ENCODE results near the gene ATP1A3.

ATP1A3 gene

DNA sequence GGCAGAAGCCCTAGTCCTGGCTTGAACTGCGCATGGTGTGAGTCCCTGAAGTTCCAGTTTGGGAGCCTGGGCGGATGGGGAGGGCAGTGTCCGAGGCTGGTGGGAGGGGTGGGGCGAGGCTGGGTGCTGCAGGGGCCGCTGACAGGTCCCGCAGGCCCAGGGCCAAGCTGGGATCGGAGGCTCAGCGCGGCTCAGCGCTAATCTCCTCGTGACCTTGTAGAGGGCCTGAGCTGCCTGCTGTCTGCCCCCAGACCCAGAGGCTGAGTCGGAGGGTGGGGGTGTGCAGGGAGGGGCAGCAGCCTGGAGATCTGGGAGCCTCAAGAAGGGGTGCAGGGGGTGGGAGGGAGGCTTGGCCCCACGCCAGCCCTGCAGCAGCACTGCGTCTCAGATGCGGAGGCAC, 3.0 kb downstream of the ATP1A3 start:
- Histone ChIP-seq H3K4me3 (ENCODE audit: low read length) (no peak overlapping the region), H3K4me1 (ENCODE audit: low read length) (no peaks in the 10 kb centered on the region), H3K4me2 (ENCODE audit: low read depth, low read length) (no peak overlapping the region), H3K9me2 (replicated peaks; ENCODE audit: insufficient read depth, low read length) (no peaks in the 10 kb centered on the region), H3K27me3 (replicated peaks; ENCODE audit: insufficient read depth, low read length) (peaks cover 75% of the 10 kb centered on the region), H3K27ac (ENCODE audit: low read length) (no peak overlapping the region), H3K79me2 (ENCODE audit: low read length) (no peaks in the 10 kb centered on the region), H2AFZ (ENCODE audit: low read length) (no peak overlapping the region), H4K20me1 (ENCODE audit: insufficient read depth, low read length) (no peaks in the 10 kb centered on the region), H3K36me3 (replicated peaks; ENCODE audit: insufficient read depth, low read length) (no peaks in the 10 kb centered on the region), H3K9me3 (replicated peaks; ENCODE audit: insufficient read depth, low read length) (no peaks in the 10 kb centered on the region), H3F3A (ENCODE audit: insufficient read depth, low read length) (no peaks in the 10 kb centered on the region), H3K9ac (ENCODE audit: low read length) (no peak overlapping the region)
- TF ChIP-seq EZH2phosphoT487 (IDR thresholded peaks at IDR 0.05; ENCODE audit: low read length) (no peak), EZH2 (optimal IDR thresholded peaks at IDR 0.05; ENCODE audit: low read depth, low read length) (no peak)
- TF ChIP-seq, protein P1, sequence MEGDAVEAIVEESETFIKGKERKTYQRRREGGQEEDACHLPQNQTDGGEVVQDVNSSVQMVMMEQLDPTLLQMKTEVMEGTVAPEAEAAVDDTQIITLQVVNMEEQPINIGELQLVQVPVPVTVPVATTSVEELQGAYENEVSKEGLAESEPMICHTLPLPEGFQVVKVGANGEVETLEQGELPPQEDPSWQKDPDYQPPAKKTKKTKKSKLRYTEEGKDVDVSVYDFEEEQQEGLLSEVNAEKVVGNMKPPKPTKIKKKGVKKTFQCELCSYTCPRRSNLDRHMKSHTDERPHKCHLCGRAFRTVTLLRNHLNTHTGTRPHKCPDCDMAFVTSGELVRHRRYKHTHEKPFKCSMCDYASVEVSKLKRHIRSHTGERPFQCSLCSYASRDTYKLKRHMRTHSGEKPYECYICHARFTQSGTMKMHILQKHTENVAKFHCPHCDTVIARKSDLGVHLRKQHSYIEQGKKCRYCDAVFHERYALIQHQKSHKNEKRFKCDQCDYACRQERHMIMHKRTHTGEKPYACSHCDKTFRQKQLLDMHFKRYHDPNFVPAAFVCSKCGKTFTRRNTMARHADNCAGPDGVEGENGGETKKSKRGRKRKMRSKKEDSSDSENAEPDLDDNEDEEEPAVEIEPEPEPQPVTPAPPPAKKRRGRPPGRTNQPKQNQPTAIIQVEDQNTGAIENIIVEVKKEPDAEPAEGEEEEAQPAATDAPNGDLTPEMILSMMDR (IDR thresholded peaks at IDR 0.05; ENCODE audit: low read length), result no peak
- no peak for DNase-seq

DNA sequence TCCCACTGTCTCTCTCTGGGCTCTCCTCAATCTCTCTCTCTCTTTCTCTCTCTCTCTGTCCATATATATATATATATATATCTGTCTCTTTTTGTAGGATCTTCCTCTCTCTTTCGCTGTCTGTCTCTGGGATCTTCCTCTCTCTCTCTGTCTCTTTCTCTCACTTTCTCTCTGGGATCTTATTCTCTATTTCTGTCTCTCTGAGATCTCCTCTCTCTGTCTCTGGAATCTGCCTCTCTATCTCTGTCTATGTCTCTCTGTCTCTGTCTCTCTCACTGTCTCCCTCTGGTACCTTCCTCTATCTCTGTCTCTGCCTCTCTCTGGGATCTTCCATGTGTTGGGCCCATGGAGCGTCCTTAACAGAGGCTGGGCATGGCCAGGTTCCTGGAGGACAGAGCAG, 3.4 kb downstream of the ATP1A3 start:
- no peaks in the 10 kb centered on the region for H3K4me1 ChIP-seq (ENCODE audit: low read length)
- H3K9me3 ChIP-seq (replicated peaks; ENCODE audit: insufficient read depth, low read length), result no peaks in the 10 kb centered on the region
- no peak overlapping the region for H2AFZ ChIP-seq (ENCODE audit: low read length)
- no peak overlapping the region for H3K27ac ChIP-seq (ENCODE audit: low read length)
- H3K79me2 ChIP-seq (ENCODE audit: low read length), result no peaks in the 10 kb centered on the region
- H3K9me2 ChIP-seq (replicated peaks; ENCODE audit: insufficient read depth, low read length), result no peaks in the 10 kb centered on the region
- H3K4me3 ChIP-seq (ENCODE audit: low read length), result no peak overlapping the region
- H3K4me2 ChIP-seq (ENCODE audit: low read depth, low read length), result no peak overlapping the region
- H4K20me1 ChIP-seq (ENCODE audit: insufficient read depth, low read length), result no peaks in the 10 kb centered on the region
- TF ChIP-seq, protein P1 (IDR thresholded peaks at IDR 0.05; ENCODE audit: low read length), result no peak
- TF ChIP-seq EZH2 (optimal IDR thresholded peaks at IDR 0.05; ENCODE audit: low read depth, low read length) (no peak), EZH2phosphoT487 (IDR thresholded peaks at IDR 0.05; ENCODE audit: low read length) (no peak)
- H3K36me3 ChIP-seq (replicated peaks; ENCODE audit: insufficient read depth, low read length), result no peaks in the 10 kb centered on the region
- no peak for DNase-seq
- peaks cover 76% of the 10 kb centered on the region for H3K27me3 ChIP-seq (replicated peaks; ENCODE audit: insufficient read depth, low read length)
- H3K9ac ChIP-seq (ENCODE audit: low read length), result no peak overlapping the region
- no peaks in the 10 kb centered on the region for H3F3A ChIP-seq (ENCODE audit: insufficient read depth, low read length)

DNA sequence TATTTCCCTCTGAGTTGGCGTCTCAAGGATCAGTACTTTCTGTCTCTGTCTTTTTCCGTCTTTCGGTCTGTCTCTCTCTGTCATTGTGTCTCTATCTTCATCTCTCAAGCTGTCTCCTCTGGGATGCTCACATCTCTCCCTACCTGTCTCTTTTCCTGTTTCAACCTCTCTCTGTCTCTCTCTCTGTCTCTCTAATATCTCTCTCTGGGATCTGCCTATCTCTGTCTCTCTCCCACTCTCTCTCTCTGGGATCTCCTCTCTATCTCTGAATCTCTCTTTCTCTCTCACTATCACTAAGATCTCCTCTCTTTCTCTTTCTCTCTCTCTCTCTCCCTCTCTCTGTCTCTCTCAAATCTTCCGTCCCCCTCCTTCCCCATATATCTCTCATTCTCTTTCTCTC, 4.0 kb downstream of the ATP1A3 start:
- no peaks in the 10 kb centered on the region for H3K36me3 ChIP-seq (replicated peaks; ENCODE audit: insufficient read depth, low read length)
- H4K20me1 ChIP-seq (ENCODE audit: insufficient read depth, low read length), result no peaks in the 10 kb centered on the region
- H3K4me2 ChIP-seq (ENCODE audit: low read depth, low read length), result no peak overlapping the region

More for the DNA sequence above, 4.0 kb downstream of the ATP1A3 start:
- Histone ChIP-seq H3F3A (ENCODE audit: insufficient read depth, low read length) (no peaks in the 10 kb centered on the region), H3K79me2 (ENCODE audit: low read length) (no peaks in the 10 kb centered on the region), H3K27ac (ENCODE audit: low read length) (no peak overlapping the region), H2AFZ (ENCODE audit: low read length) (no peak overlapping the region), H3K27me3 (replicated peaks; ENCODE audit: insufficient read depth, low read length) (peaks cover 76% of the 10 kb centered on the region), H3K4me1 (ENCODE audit: low read length) (no peaks in the 10 kb centered on the region), H3K9me3 (replicated peaks; ENCODE audit: insufficient read depth, low read length) (no peaks in the 10 kb centered on the region), H3K4me3 (ENCODE audit: low read length) (no peak overlapping the region), H3K9ac (ENCODE audit: low read length) (no peak overlapping the region), H3K9me2 (replicated peaks; ENCODE audit: insufficient read depth, low read length) (no peaks in the 10 kb centered on the region)
- no peak for DNase-seq
- TF ChIP-seq, protein P1 (IDR thresholded peaks at IDR 0.05; ENCODE audit: low read length), result no peak
- TF ChIP-seq EZH2phosphoT487 (IDR thresholded peaks at IDR 0.05; ENCODE audit: low read length) (no peak), EZH2 (optimal IDR thresholded peaks at IDR 0.05; ENCODE audit: low read depth, low read length) (no peak)
